Gastrocnemius medialis (tissue), 4 donors: Measurements from ENCODE around the gene RNMT. TPM values are rescaled to one million over a fixed set of nuclear protein-coding genes. Genes with fewer than 3 reads are reported as not detected.

Experiments used
- ATAC-seq, 2 donors: fragments of 150-250 bp; one replicate each; pipeline ENCODE4 v1.9.1; 2016
- DNase-seq, 2 donors: peaks; one replicate each; pipeline ENCODE4 v3.0.0-alpha.2; 2019
- H3K27ac ChIP-seq, 4 donors: fragments of 200-600 bp; sonication (generic); 1 replicate in 1 of 4; 2 replicates in 3 of 4; pipeline ENCODE4 v1.5.1; 2016 to 2018; ENCODE audit warnings: mild to moderate bottlenecking in 2 of 4, moderate library complexity in 1 of 4
- H3K27me3 ChIP-seq, 3 donors: fragments of 200-600 bp; sonication (generic) in 2 of 3; 1 replicate in 1 of 3; 2 replicates in 2 of 3; pipeline versions ENCODE4 v1.5.1 to v1.6.0; 2016 to 2019; ENCODE audit warnings: mild to moderate bottlenecking in 1 of 3, moderate library complexity in 1 of 3
- H3K36me3 ChIP-seq, 2 donors: fragments of 200-600 bp; sonication (generic) in 1 of 2; one replicate each; pipeline ENCODE4 v1.5.1; 2017 to 2018
- H3K4me1 ChIP-seq, 2 donors: fragments of 200-600 bp; sonication (generic) in 1 of 2; one replicate each; pipeline ENCODE4 v1.5.1; 2016 to 2017; ENCODE audit warnings: mild to moderate bottlenecking in 2 of 2
- H3K4me3 ChIP-seq, 4 donors: fragments of 200-600 bp; sonication (generic) in 3 of 4; 1 replicate in 1 of 4; 2 replicates in 3 of 4; pipeline ENCODE4 v1.5.1; 2016 to 2019; ENCODE audit warnings: mild to moderate bottlenecking in 2 of 4
- H3K9me3 ChIP-seq, 3 donors: fragments of 200-600 bp; sonication (generic) in 2 of 3; 1 replicate in 1 of 3; 2 replicates in 2 of 3; pipeline ENCODE4 v1.5.1; 2016 to 2019
- CTCF ChIP-seq, 5 experiments: fragments of 450-650 bp in 3 of 5; fragments of 200-600 bp in 2 of 5; sonication (generic) in 2 of 5; IDR thresholded peaks in 4 of 5; conservative IDR thresholded peaks in 1 of 5; 1 replicate in 4 of 5; 2 replicates in 1 of 5; pipeline ENCODE4 v1.5.1; 2016 to 2019; ENCODE audit warnings: antibody characterized with exemption in 5 of 5, mild to moderate bottlenecking in 3 of 5, moderate library complexity in 3 of 5
- POLR2A ChIP-seq, 2 donors: fragments of 450-650 bp; IDR thresholded peaks; one replicate each; pipeline ENCODE4 v1.6.1; 2017; ENCODE audit warnings: antibody characterized with exemption in 2 of 2, mild to moderate bottlenecking in 2 of 2, moderate library complexity in 2 of 2
- in situ Hi-C, 4 donors: fragments of 200-750 bp; cut with MboI; loops; one replicate each; pipeline versions ENCODE4 v1.15.0 to v1.8.0; 2017; ENCODE audit warnings: low sequenced_read_pairs in 4 of 4
- intact Hi-C: fragments of 100-400 bp; cut with DNase I; formaldehyde crosslinking; loops from one replicate; pipeline ENCODE4 v1.15.1; 2023; ENCODE audit warnings: low total_unique reads
- total RNA-seq, 4 donors: library from RNA; depleted of rRNA; stranded (reverse); fragments of >200 nt; gene quantifications; one replicate each; pipeline versions ENCODE4 v1.1.0 to v1.2.3, GENCODE V29; 2016

Gene RNMT
- total RNA-seq, 4 donors from 2014 or later: 12.9 to 24.1 (median 18.6) TPM

DNA sequence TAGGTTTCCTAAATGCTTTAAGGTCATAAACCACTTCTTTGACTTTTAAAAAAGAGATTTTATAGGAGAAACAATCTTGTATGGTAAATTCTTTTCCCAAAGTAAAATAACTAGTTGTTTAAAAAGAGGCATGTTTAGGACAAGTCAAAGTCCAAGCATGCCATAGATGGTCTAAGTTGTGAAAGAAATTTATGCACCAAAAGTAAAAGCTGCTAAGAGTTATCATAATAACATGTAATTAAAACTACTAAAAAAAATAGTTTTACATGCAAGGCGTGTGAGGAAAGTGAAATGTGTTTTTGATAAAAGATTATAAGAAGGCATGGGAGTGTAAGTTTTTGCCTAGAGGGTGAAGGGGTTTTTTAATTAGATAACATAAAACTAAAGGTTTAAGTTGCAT lies 22.6 kb upstream of the RNMT start:
- Histone ChIP-seq H3K4me1 (no peaks in the 10 kb centered on the region), H3K36me3 (no peaks in the 10 kb centered on the region), H3K27me3 (no peaks in the 10 kb centered on the region), H3K9me3 (no peaks in the 10 kb centered on the region), H3K27ac (no peak overlapping the region), H3K4me3 (no peak overlapping the region)
- TF ChIP-seq CTCF (IDR thresholded peaks at IDR 0.05 in 4 of 5, conservative IDR thresholded peaks at IDR 0.05 in 1 of 5): no peak
- TF ChIP-seq POLR2A (IDR thresholded peaks at IDR 0.05): no peak
- in situ Hi-C loops: loop anchor here in 1 of 4 donors (25.0 kb wide), 2 partner anchors 142 to 492 kb away; partner anchors contain the start of gene LDLRAD4
- ATAC-seq (no peak), DNase-seq (no peak)
- intact Hi-C loops: no loop called here

- Histone ChIP-seq H3K36me3 (no peaks in the 10 kb centered on the region), H3K9me3 (no peaks in the 10 kb centered on the region), H3K4me3 (no peak overlapping the region), H3K4me1 (peaks cover 7 to 16% of the 10 kb centered on the region in 2 donors), H3K27me3 (no peaks in the 10 kb centered on the region), H3K27ac (no peak overlapping the region)
- in situ Hi-C loops (loop anchor here in 1 of 4 donors (25.0 kb wide), 2 partner anchors 148 to 498 kb away; partner anchors contain the start of gene LDLRAD4), intact Hi-C loops (no loop called here)
- DNase-seq (no peak), ATAC-seq (no peak)
- no peak for TF ChIP-seq CTCF (IDR thresholded peaks at IDR 0.05 in 4 of 5, conservative IDR thresholded peaks at IDR 0.05 in 1 of 5)
- TF ChIP-seq POLR2A (IDR thresholded peaks at IDR 0.05): no peak
Observed at GRCh38 chr18:13710414-13710831, 16.1 kb upstream of the RNMT start.

- TF ChIP-seq CTCF (IDR thresholded peaks at IDR 0.05 in 4 of 5, conservative IDR thresholded peaks at IDR 0.05 in 1 of 5): no peak
- no peak for TF ChIP-seq POLR2A (IDR thresholded peaks at IDR 0.05)
- in situ Hi-C loops: loop anchor here in 1 of 4 donors (25.0 kb wide), 2 partner anchors 150 to 500 kb away; partner anchors contain the start of gene LDLRAD4
- Histone ChIP-seq H3K4me3 (no peak overlapping the region), H3K27ac (no peak overlapping the region), H3K36me3 (no peaks in the 10 kb centered on the region), H3K9me3 (no peaks in the 10 kb centered on the region), H3K4me1 (peaks cover 7 to 16% of the 10 kb centered on the region in 2 donors), H3K27me3 (no peaks in the 10 kb centered on the region)
- DNase-seq (no peak), ATAC-seq (no peak)
- intact Hi-C loops: no loop called here
Observed at GRCh38 chr18:13712400-13713131, 13.9 kb upstream of the RNMT start.

- in situ Hi-C loops: loop anchor here in 1 of 4 donors (25.0 kb wide), 2 partner anchors 151 to 501 kb away; partner anchors contain the start of gene LDLRAD4
- ATAC-seq: no peak
Observed at GRCh38 chr18:13713455-13714055, 12.9 kb upstream of the RNMT start.

More at GRCh38 chr18:13713455-13714055, 12.9 kb upstream of the RNMT start:
- Histone ChIP-seq H3K27me3 (no peaks in the 10 kb centered on the region), H3K36me3 (no peaks in the 10 kb centered on the region), H3K27ac (no peak overlapping the region), H3K4me3 (no peak overlapping the region), H3K4me1 (peaks cover 7 to 16% of the 10 kb centered on the region in 2 donors), H3K9me3 (no peaks in the 10 kb centered on the region)
- TF ChIP-seq POLR2A (IDR thresholded peaks at IDR 0.05) (no peak), CTCF (IDR thresholded peaks at IDR 0.05 in 4 of 5, conservative IDR thresholded peaks at IDR 0.05 in 1 of 5) (no peak)
- DNase-seq: no peak
- intact Hi-C loops: no loop called here
